Thymus (tissue), 11 donors: ENCODE data around the gene FBH1. TPM values are rescaled to one million over a fixed set of nuclear protein-coding genes. Genes with fewer than 3 reads are reported as not detected.
"Not testable (repeated sequence)": the region's sequence is repeated elsewhere in the genome, so short reads cannot be mapped to it uniquely, and the experiment has no call there.

ENCODE experiments used
- DNase-seq, 9 donors: peaks; one replicate each; pipeline ENCODE4 v3.0.0-alpha.2; 2013; ENCODE audit warnings: low spot score in 9 of 9, low read depth in 6 of 9, missing footprints in 1 of 9
- H3K27ac ChIP-seq, 2 donors: one replicate each; pipeline ENCODE4 v1.5.1; 2013; ENCODE audit warnings: control low read depth in 1 of 2, low read depth in 1 of 2, low read length in 1 of 2, mild to moderate bottlenecking in 1 of 2, moderate library complexity in 1 of 2
- H3K27me3 ChIP-seq, 2 donors: one replicate each; pipeline ENCODE4 v1.5.1; 2013; ENCODE audit warnings: low read length in 1 of 2; ENCODE audit not compliant: control insufficient read depth in 2 of 2, insufficient read depth in 1 of 2
- H3K36me3 ChIP-seq, 2 donors: one replicate each; pipeline ENCODE4 v1.5.1; 2013; ENCODE audit warnings: low read length in 1 of 2, mild to moderate bottlenecking in 1 of 2, moderate library complexity in 1 of 2; ENCODE audit not compliant: control insufficient read depth in 2 of 2, insufficient read depth in 2 of 2
- H3K4me1 ChIP-seq, 2 donors: one replicate each; pipeline ENCODE4 v1.5.1; 2013; ENCODE audit warnings: low read length in 2 of 2; ENCODE audit not compliant: control insufficient read depth in 2 of 2, insufficient read depth in 2 of 2
- H3K4me3 ChIP-seq, 2 donors: one replicate each; pipeline ENCODE4 v1.5.1; 2013; ENCODE audit warnings: low read length in 2 of 2, control low read depth in 1 of 2, mild to moderate bottlenecking in 1 of 2
- H3K9me3 ChIP-seq, 2 donors: one replicate each; pipeline ENCODE4 v1.5.1; 2013; ENCODE audit warnings: low read length in 1 of 2, mild to moderate bottlenecking in 1 of 2; ENCODE audit not compliant: control insufficient read depth in 2 of 2, insufficient read depth in 1 of 2
- WGBS: extraction: QIAGEN DNeasy Blood & Tissue Kit; methylation state at CpG from one replicate; pipeline ENCODE4 v1.1.7; 2013; 5-methylcytosine and 5-hydroxymethylcytosine counted together
- polyA plus RNA-seq: library from polyadenylated mRNA; stranded (reverse); fragments of 200-250 nt; gene quantifications from one replicate; pipeline ENCODE4 v1.2.3, GENCODE V29; 2013
- total RNA-seq: library from RNA; stranded (reverse); fragments of 120-200 nt; gene quantifications from one replicate; pipeline ENCODE4 v1.2.4, GENCODE V29; 2013
- donor health status: healthy.

FBH1 gene
- total and polyA plus RNA-seq, 2 donors, result 52.8 to 97.8 TPM

GRCh38 chr10:5855979-5856700 lies 33.9 kb upstream of the FBH1 start:
- Histone ChIP-seq H3K27ac (no peak overlapping the region), H3K9me3 (no peaks in the 10 kb centered on the region), H3K27me3 (no peaks in the 10 kb centered on the region), H3K4me3 (no peak overlapping the region), H3K4me1 (no peaks in the 10 kb centered on the region), H3K36me3 (no peaks in the 10 kb centered on the region)
- no peak for DNase-seq
- 96% methylated on average over 18 of the region's 18 CpGs for WGBS

- Histone ChIP-seq H3K27me3 (no peaks in the 10 kb centered on the region), H3K36me3 (no peaks in the 10 kb centered on the region), H3K9me3 (no peaks in the 10 kb centered on the region), H3K4me3 (no peak overlapping the region), H3K27ac (no peak overlapping the region), H3K4me1 (no peaks in the 10 kb centered on the region)
- 95% methylated on average over 7 of the region's 7 CpGs for WGBS
- DNase-seq, result no peak
Observed at GRCh38 chr10:5856701-5857004, 33.4 kb upstream of the FBH1 start.

GRCh38 chr10:5858811-5859210 lies 31.2 kb upstream of the FBH1 start:
- Histone ChIP-seq H3K9me3 (no peaks in the 10 kb centered on the region), H3K36me3 (no peaks in the 10 kb centered on the region), H3K4me1 (no peaks in the 10 kb centered on the region), H3K27me3 (no peaks in the 10 kb centered on the region), H3K27ac (no peak overlapping the region), H3K4me3 (no peak overlapping the region)
- 99% methylated on average over 5 of the region's 5 CpGs for WGBS
- DNase-seq, result no peak

GRCh38 chr10:5860066-5860465 lies 30.0 kb upstream of the FBH1 start:
- Histone ChIP-seq H3K36me3 (no peaks in the 10 kb centered on the region), H3K4me3 (no peak overlapping the region), H3K27me3 (no peaks in the 10 kb centered on the region), H3K9me3 (no peaks in the 10 kb centered on the region), H3K4me1 (no peaks in the 10 kb centered on the region), H3K27ac (no peak overlapping the region)
- no peak for DNase-seq
- 97% methylated on average over 7 of the region's 7 CpGs for WGBS

- Histone ChIP-seq H3K36me3 (no peaks in the 10 kb centered on the region), H3K4me1 (no peaks in the 10 kb centered on the region), H3K27ac (no peak overlapping the region), H3K27me3 (no peaks in the 10 kb centered on the region), H3K9me3 (no peaks in the 10 kb centered on the region), H3K4me3 (no peak overlapping the region)
- WGBS, result 94% methylated on average over 7 of the region's 7 CpGs
- no peak for DNase-seq
Observed at GRCh38 chr10:5862360-5862961, 27.6 kb upstream of the FBH1 start.

GRCh38 chr10:5862981-5863685 lies 26.9 kb upstream of the FBH1 start:
- DNase-seq, H3K27ac ChIP-seq, H3K36me3 ChIP-seq, H3K9me3 ChIP-seq, H3K27me3 ChIP-seq, H3K4me3 ChIP-seq, H3K4me1 ChIP-seq: not testable (repeated sequence)
- 92% methylated on average over 9 of the region's 9 CpGs for WGBS

- not testable (repeated sequence) for H3K4me1 ChIP-seq, H3K27ac ChIP-seq, DNase-seq, H3K4me3 ChIP-seq, H3K27me3 ChIP-seq, H3K36me3 ChIP-seq, H3K9me3 ChIP-seq
- 38% methylated on average over 5 of the region's 5 CpGs for WGBS
Observed at GRCh38 chr10:5866451-5867081, 23.5 kb upstream of the FBH1 start.

GRCh38 chr10:5867091-5867615 lies 22.9 kb upstream of the FBH1 start:
- H3K9me3 ChIP-seq, H3K36me3 ChIP-seq, H3K4me1 ChIP-seq, H3K27ac ChIP-seq, H3K4me3 ChIP-seq, DNase-seq, H3K27me3 ChIP-seq: not testable (repeated sequence)
- 75% methylated on average over 4 of the region's 4 CpGs for WGBS

- DNase-seq, result not testable (repeated sequence)
Observed at GRCh38 chr10:5868383-5868782, 21.7 kb upstream of the FBH1 start.

More at GRCh38 chr10:5868383-5868782, 21.7 kb upstream of the FBH1 start:
- not testable (repeated sequence) for H3K4me1 ChIP-seq, H3K27ac ChIP-seq, H3K9me3 ChIP-seq, H3K27me3 ChIP-seq, H3K36me3 ChIP-seq, H3K4me3 ChIP-seq
- WGBS, result 86% methylated on average over 8 of the region's 8 CpGs
